Measurements from ENCODE around the gene FES. TPM values are rescaled to one million over a fixed set of nuclear protein-coding genes. Genes with fewer than 3 reads are reported as not detected.
"Not testable (repeated sequence)": the region's sequence is repeated elsewhere in the genome, so short reads cannot be mapped to it uniquely, and the experiment has no call there.

FES gene
- total RNA-seq (27.0 TPM), polyA plus RNA-seq (30.0 TPM)

- H3K4me1 ChIP-seq (ENCODE audit: insufficient read depth): no peaks in the 10 kb centered on the region
- H3K4me3 ChIP-seq (ENCODE audit: low read depth, low read length): peak within 1 kb of the TSS; percentile 56
- peak within 1 kb of the TSS; percentile 96 for H3K27ac ChIP-seq (ENCODE audit: low read depth)
- WGBS: 5% methylated on average over 58 of the region's 58 CpGs
- H3K36me3 ChIP-seq (ENCODE audit: insufficient read depth): peaks cover 13% of the 10 kb centered on the region
- DNase-seq (ENCODE audit: extremely low spot score): no peak
These were observed at the start of gene FES for GRCh38 chr15:90883976-90884718. FES (plus strand) TSS chr15:90884504; CDS start chr15:90885046, 542 bp downstream.

- DNase-seq (ENCODE audit: extremely low spot score): no peak
- WGBS: 63% methylated on average over 5 of the region's 5 CpGs
- no peaks in the 10 kb centered on the region for H3K36me3 ChIP-seq (ENCODE audit: insufficient read depth)
- peaks cover 3% of the 10 kb centered on the region for H3K4me1 ChIP-seq (ENCODE audit: insufficient read depth)
- no peak overlapping the region for H3K4me3 ChIP-seq (ENCODE audit: low read depth, low read length)
- no peak overlapping the region for H3K27ac ChIP-seq (ENCODE audit: low read depth)
These were observed 49.7 kb upstream of the FES start for GRCh38 chr15:90834626-90835025.

- H3K4me3 ChIP-seq (ENCODE audit: low read depth, low read length): no peak overlapping the region
- peaks cover 3% of the 10 kb centered on the region for H3K4me1 ChIP-seq (ENCODE audit: insufficient read depth)
- no peak for DNase-seq (ENCODE audit: extremely low spot score)
- H3K36me3 ChIP-seq (ENCODE audit: insufficient read depth): no peaks in the 10 kb centered on the region
- 53% methylated on average over 7 of the region's 7 CpGs for WGBS
- H3K27ac ChIP-seq (ENCODE audit: low read depth): no peak overlapping the region
These were observed 47.9 kb upstream of the FES start for GRCh38 chr15:90836296-90836871.

- 82% methylated on average over 11 of the region's 11 CpGs for WGBS
- Histone ChIP-seq H3K36me3 (ENCODE audit: insufficient read depth) (no peaks in the 10 kb centered on the region), H3K27ac (ENCODE audit: low read depth) (no peak overlapping the region), H3K4me3 (ENCODE audit: low read depth, low read length) (no peak overlapping the region), H3K4me1 (ENCODE audit: insufficient read depth) (peaks cover 3% of the 10 kb centered on the region)
- no peak for DNase-seq (ENCODE audit: extremely low spot score)
These were observed 47.2 kb upstream of the FES start for GRCh38 chr15:90837094-90837493.

- Histone ChIP-seq H3K4me3 (ENCODE audit: low read depth, low read length) (no peak overlapping the region), H3K27ac (ENCODE audit: low read depth) (no peak overlapping the region), H3K4me1 (ENCODE audit: insufficient read depth) (peaks cover 3% of the 10 kb centered on the region), H3K36me3 (ENCODE audit: insufficient read depth) (no peaks in the 10 kb centered on the region)
- 71% methylated on average over 15 of the region's 15 CpGs for WGBS
- no peak for DNase-seq (ENCODE audit: extremely low spot score)
These were observed 46.2 kb upstream of the FES start for GRCh38 chr15:90838139-90838538.

- Histone ChIP-seq H3K27ac (ENCODE audit: low read depth) (no peak overlapping the region), H3K4me1 (ENCODE audit: insufficient read depth) (peaks cover 3% of the 10 kb centered on the region), H3K36me3 (ENCODE audit: insufficient read depth) (no peaks in the 10 kb centered on the region), H3K4me3 (ENCODE audit: low read depth, low read length) (no peak overlapping the region)
- DNase-seq (ENCODE audit: extremely low spot score): no peak
- WGBS: 90% methylated on average over 15 of the region's 15 CpGs
These were observed 45.8 kb upstream of the FES start for GRCh38 chr15:90838544-90838943.

- Histone ChIP-seq H3K36me3 (ENCODE audit: insufficient read depth) (no peaks in the 10 kb centered on the region), H3K4me1 (ENCODE audit: insufficient read depth) (peaks cover 3% of the 10 kb centered on the region), H3K27ac (ENCODE audit: low read depth) (no peak overlapping the region), H3K4me3 (ENCODE audit: low read depth, low read length) (no peak overlapping the region)
- DNase-seq (ENCODE audit: extremely low spot score): no peak
- 50% methylated on average over 19 of the region's 19 CpGs for WGBS
These were observed 44.9 kb upstream of the FES start for GRCh38 chr15:90839187-90840071.

GRCh38 chr15:90840157-90840855, 44.0 kb upstream of the FES start:
- H3K4me3 ChIP-seq (ENCODE audit: low read depth, low read length): no peak overlapping the region
- peaks cover 3% of the 10 kb centered on the region for H3K4me1 ChIP-seq (ENCODE audit: insufficient read depth)
- H3K27ac ChIP-seq (ENCODE audit: low read depth): no peak overlapping the region
- 97% methylated on average over 18 of the region's 18 CpGs for WGBS
- DNase-seq (ENCODE audit: extremely low spot score): no peak
- H3K36me3 ChIP-seq (ENCODE audit: insufficient read depth): no peaks in the 10 kb centered on the region

- Histone ChIP-seq H3K36me3 (ENCODE audit: insufficient read depth) (no peaks in the 10 kb centered on the region), H3K4me1 (ENCODE audit: insufficient read depth) (peaks cover 3% of the 10 kb centered on the region), H3K27ac (ENCODE audit: low read depth) (no peak overlapping the region), H3K4me3 (ENCODE audit: low read depth, low read length) (no peak overlapping the region)
- no peak for DNase-seq (ENCODE audit: extremely low spot score)
- 85% methylated on average over 8 of the region's 8 CpGs for WGBS
These were observed 43.4 kb upstream of the FES start for GRCh38 chr15:90840954-90841353.

- WGBS: 86% methylated on average over 5 of the region's 5 CpGs
- H3K27ac ChIP-seq (ENCODE audit: low read depth): no peak overlapping the region
- no peak for DNase-seq (ENCODE audit: extremely low spot score)
- no peaks in the 10 kb centered on the region for H3K36me3 ChIP-seq (ENCODE audit: insufficient read depth)
- no peak overlapping the region for H3K4me3 ChIP-seq (ENCODE audit: low read depth, low read length)
- no peaks in the 10 kb centered on the region for H3K4me1 ChIP-seq (ENCODE audit: insufficient read depth)
These were observed 39.6 kb upstream of the FES start for GRCh38 chr15:90844696-90845095.

GRCh38 chr15:90845201-90845949, 38.9 kb upstream of the FES start:
- no peak overlapping the region for H3K27ac ChIP-seq (ENCODE audit: low read depth)
- no peak overlapping the region for H3K4me3 ChIP-seq (ENCODE audit: low read depth, low read length)
- no peak for DNase-seq (ENCODE audit: extremely low spot score)
- 60% methylated on average over 9 of the region's 9 CpGs for WGBS
- no peaks in the 10 kb centered on the region for H3K36me3 ChIP-seq (ENCODE audit: insufficient read depth)
- no peaks in the 10 kb centered on the region for H3K4me1 ChIP-seq (ENCODE audit: insufficient read depth)

- H3K4me1 ChIP-seq (ENCODE audit: insufficient read depth); H3K27ac ChIP-seq (ENCODE audit: low read depth); DNase-seq (ENCODE audit: extremely low spot score); H3K36me3 ChIP-seq (ENCODE audit: insufficient read depth); H3K4me3 ChIP-seq (ENCODE audit: low read depth, low read length): not testable (repeated sequence)
- 91% methylated on average over 1 of the region's 1 CpG for WGBS
These were observed 34.9 kb upstream of the FES start for GRCh38 chr15:90849424-90849823.

GRCh38 chr15:90851114-90851513, 33.2 kb upstream of the FES start:
- Histone ChIP-seq H3K4me3 (ENCODE audit: low read depth, low read length) (no peak overlapping the region), H3K4me1 (ENCODE audit: insufficient read depth) (no peaks in the 10 kb centered on the region), H3K36me3 (ENCODE audit: insufficient read depth) (no peaks in the 10 kb centered on the region), H3K27ac (ENCODE audit: low read depth) (no peak overlapping the region)
- no peak for DNase-seq (ENCODE audit: extremely low spot score)
- 83% methylated on average over 6 of the region's 6 CpGs for WGBS

All from urinary bladder (tissue), 4 donors.